ENCODE measurements around the gene CITED2. TPM values are rescaled to one million over a fixed set of nuclear protein-coding genes. Genes with fewer than 3 reads are reported as not detected.

Gene CITED2
- total and polyA plus RNA-seq, 2 of the 8 experiments (the other 6 are each of a cell fraction or from before 2014, with no cell fraction given): 89.1 to 115 TPM

DNA sequence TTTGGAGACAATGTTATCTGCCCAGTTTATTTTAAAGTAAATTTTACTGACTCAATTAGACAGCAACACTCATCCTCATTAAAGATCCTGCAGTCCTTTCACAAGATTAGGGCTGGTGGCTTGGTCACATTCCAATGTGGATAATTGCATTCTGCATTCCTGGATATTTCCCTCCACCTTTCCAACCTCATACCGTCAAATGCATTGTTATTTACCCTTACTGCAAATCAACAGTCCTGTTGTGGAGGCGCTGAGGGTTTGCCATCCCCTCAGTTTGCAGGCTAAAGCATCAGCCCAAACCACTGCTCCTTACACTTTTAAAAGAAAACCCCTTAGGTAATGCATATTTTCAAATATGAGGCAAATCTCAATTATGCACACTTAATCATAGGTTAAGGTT, 5.4 kb downstream of the CITED2 start (continued):
- peak in 1 of 2 experiments; percentile 19; a peak in 1 of 3 replicates for TF ChIP-seq EP300 (IDR thresholded peaks at IDR 0.05; ENCODE audit: borderline replicate concordance in 1 of 2, low read depth in 2 of 2, low read length in 2 of 2)
- peak; percentile 76 for TF ChIP-seq ASH2L (IDR thresholded peaks at IDR 0.05; ENCODE audit: low read length)
- no peak for TF ChIP-seq CTBP2 (IDR thresholded peaks at IDR 0.05; ENCODE audit: borderline replicate concordance, insufficient read depth, insufficient read length, low read length)
